Measurements from ENCODE around the gene ADGRL2.

DNA sequence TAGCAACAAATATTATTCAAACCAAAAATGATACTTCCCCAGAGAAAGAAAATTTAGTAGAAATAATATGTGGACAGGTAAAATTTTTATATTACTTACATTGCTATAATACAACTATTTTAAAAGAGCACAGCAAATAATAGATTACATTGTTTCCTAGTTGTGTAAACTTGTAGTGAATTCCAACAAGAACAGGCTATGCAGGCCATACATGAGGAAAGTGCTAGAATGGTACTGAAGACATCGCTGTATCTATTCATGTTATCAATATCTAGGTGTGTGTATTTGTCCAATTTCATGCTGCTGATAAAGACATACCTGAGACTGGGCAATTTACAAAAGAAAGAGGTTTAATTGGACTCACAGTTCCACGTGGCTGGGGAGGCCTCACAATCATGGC is 47.9 kb upstream of the ADGRL2 start:
- TF ChIP-seq, protein P1, sequence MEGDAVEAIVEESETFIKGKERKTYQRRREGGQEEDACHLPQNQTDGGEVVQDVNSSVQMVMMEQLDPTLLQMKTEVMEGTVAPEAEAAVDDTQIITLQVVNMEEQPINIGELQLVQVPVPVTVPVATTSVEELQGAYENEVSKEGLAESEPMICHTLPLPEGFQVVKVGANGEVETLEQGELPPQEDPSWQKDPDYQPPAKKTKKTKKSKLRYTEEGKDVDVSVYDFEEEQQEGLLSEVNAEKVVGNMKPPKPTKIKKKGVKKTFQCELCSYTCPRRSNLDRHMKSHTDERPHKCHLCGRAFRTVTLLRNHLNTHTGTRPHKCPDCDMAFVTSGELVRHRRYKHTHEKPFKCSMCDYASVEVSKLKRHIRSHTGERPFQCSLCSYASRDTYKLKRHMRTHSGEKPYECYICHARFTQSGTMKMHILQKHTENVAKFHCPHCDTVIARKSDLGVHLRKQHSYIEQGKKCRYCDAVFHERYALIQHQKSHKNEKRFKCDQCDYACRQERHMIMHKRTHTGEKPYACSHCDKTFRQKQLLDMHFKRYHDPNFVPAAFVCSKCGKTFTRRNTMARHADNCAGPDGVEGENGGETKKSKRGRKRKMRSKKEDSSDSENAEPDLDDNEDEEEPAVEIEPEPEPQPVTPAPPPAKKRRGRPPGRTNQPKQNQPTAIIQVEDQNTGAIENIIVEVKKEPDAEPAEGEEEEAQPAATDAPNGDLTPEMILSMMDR (IDR thresholded peaks at IDR 0.05), result no peak
- TF ChIP-seq POLR2A (IDR thresholded peaks at IDR 0.05), result no peak
- no peak for TF ChIP-seq EP300 (IDR thresholded peaks at IDR 0.05)

Measured in ovary (tissue), 3 donors.